Measurements from ENCODE around the gene KLHL6. TPM values are rescaled to one million over a fixed set of nuclear protein-coding genes. Genes with fewer than 3 reads are reported as not detected.

Gene KLHL6
- total RNA-seq, 1 donor from 2014 or later, result 46.1 TPM

DNA sequence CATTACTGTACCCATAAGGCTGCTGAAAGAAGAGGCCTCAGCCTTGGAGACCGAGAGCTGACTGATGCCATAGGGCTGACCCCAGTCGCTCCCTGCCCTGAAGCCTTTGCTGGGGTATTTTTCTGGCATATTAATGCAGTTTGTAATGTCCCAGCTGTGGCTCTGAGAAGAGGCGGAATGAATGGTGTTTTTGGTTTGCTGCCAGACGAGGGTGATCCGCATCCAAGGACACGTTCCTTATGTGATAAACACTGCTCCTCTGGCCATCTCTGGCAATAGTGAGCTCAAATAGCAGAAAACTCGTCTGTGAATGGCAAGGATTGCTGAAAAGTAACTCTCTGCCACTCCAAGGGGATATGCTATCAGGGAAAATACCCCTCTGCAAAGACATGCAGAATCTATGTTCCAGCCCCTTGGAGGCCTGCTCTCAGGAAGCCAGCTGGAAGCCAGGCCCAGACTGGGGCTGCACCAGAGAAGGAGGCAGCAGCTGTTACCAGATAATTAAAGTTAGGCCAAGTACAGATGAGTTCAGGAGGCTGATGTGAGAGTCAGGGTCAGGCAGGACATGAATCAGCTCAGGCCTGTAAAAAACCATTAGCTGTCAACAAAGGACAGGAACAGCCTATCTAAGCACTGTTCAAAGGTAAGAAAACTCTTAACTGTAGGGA, 28.9 kb upstream of the KLHL6 start:
- Mint-ChIP-seq H3K9me3 (ENCODE audit: unreplicated experiment) (no peaks in the 10 kb centered on the region), H3K27me3 (ENCODE audit: unreplicated experiment) (peaks cover 3% of the 10 kb centered on the region), H3K4me1 (ENCODE audit: unreplicated experiment) (peaks cover 22% of the 10 kb centered on the region), H3K27ac (ENCODE audit: unreplicated experiment) (no peak overlapping the region), H3K4me3 (ENCODE audit: unreplicated experiment) (no peak overlapping the region), H3K36me3 (ENCODE audit: low read depth, unreplicated experiment) (peaks cover 4% of the 10 kb centered on the region)
- TF ChIP-seq, protein P1, sequence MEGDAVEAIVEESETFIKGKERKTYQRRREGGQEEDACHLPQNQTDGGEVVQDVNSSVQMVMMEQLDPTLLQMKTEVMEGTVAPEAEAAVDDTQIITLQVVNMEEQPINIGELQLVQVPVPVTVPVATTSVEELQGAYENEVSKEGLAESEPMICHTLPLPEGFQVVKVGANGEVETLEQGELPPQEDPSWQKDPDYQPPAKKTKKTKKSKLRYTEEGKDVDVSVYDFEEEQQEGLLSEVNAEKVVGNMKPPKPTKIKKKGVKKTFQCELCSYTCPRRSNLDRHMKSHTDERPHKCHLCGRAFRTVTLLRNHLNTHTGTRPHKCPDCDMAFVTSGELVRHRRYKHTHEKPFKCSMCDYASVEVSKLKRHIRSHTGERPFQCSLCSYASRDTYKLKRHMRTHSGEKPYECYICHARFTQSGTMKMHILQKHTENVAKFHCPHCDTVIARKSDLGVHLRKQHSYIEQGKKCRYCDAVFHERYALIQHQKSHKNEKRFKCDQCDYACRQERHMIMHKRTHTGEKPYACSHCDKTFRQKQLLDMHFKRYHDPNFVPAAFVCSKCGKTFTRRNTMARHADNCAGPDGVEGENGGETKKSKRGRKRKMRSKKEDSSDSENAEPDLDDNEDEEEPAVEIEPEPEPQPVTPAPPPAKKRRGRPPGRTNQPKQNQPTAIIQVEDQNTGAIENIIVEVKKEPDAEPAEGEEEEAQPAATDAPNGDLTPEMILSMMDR (IDR thresholded peaks at IDR 0.05; ENCODE audit: unreplicated experiment), result no peak
- peak; percentile 5 for DNase-seq (ENCODE audit: low spot score)

DNA sequence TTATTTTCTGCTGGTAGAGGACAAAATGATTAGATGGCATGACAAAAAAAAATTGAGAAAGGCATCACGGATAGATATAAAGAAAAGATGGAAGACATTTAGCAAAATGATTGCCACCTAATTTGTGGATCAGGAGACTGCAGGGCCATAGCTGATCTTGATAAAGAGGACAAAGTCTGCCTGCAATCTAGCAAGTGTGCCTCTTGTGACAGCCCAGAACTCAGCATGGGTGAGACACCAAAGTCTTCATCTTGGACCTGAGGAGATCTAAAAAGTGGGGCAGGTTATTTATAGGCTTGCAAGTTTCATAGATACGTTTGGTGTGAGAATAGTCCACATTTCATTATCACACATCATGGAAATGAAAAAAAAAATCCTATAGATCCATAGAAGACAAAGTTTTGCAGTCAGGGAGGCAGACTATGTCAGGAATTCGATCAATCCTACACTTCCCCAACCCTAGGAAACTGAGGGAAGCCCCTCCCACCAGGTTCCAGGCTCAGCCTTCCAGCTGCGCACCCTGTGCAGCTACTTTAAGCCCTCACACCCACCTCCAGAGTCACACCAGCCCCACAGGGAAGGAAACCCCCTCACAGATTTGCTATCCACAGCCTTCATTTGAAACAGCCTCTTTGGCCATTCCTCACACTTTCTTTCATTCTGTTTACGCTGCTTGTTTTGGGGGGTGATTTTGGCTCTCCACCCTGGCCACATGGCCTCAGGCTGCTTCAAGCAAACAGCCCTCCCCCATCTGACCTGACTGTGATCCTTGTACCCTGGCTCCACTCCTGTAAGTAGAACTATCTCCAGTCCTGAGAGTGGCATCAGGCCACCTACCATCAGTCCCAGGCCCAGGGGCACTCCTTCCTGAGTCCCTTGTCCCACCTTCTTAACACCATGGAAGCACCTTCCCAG, 28.1 kb upstream of the KLHL6 start:
- Mint-ChIP-seq H3K4me3 (ENCODE audit: unreplicated experiment) (no peak overlapping the region), H3K27ac (ENCODE audit: unreplicated experiment) (no peak overlapping the region), H3K36me3 (ENCODE audit: low read depth, unreplicated experiment) (peaks cover 4% of the 10 kb centered on the region), H3K4me1 (ENCODE audit: unreplicated experiment) (peaks cover 22% of the 10 kb centered on the region), H3K9me3 (ENCODE audit: unreplicated experiment) (no peaks in the 10 kb centered on the region), H3K27me3 (ENCODE audit: unreplicated experiment) (peaks cover 3% of the 10 kb centered on the region)
- DNase-seq (ENCODE audit: low spot score), result no peak
- TF ChIP-seq, protein P1 (IDR thresholded peaks at IDR 0.05; ENCODE audit: unreplicated experiment), result no peak

DNA sequence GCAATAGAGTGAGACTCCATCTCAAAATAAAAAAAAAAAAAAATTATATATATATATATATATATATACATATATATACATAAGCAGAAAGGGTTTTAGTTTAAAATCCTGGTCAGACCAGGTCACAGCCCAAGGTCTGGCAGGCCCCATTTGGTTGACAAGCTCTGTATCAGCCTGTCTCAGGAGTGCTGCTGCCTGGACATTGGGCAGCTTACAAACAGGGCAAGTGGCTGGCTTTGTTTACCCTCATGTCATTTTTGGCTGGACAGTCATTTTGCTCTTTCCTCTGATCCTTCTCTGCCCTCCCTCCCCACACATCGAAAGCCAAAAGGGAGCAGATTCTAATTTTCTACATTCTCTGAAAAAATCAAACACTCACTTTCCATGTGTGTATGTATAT, 26.7 kb upstream of the KLHL6 start:
- TF ChIP-seq, protein P1 (IDR thresholded peaks at IDR 0.05; ENCODE audit: unreplicated experiment), result no peak
- H3K4me1 Mint-ChIP-seq (ENCODE audit: unreplicated experiment), result peaks cover 30% of the 10 kb centered on the region
- no peaks in the 10 kb centered on the region for H3K9me3 Mint-ChIP-seq (ENCODE audit: unreplicated experiment)
- H3K36me3 Mint-ChIP-seq (ENCODE audit: low read depth, unreplicated experiment), result peaks cover under 1% of the 10 kb centered on the region
- DNase-seq (ENCODE audit: low spot score), result no peak
- H3K27me3 Mint-ChIP-seq (ENCODE audit: unreplicated experiment), result peaks cover 7% of the 10 kb centered on the region
- no peak overlapping the region for H3K27ac Mint-ChIP-seq (ENCODE audit: unreplicated experiment)
- H3K4me3 Mint-ChIP-seq (ENCODE audit: unreplicated experiment), result no peak overlapping the region

- Mint-ChIP-seq H3K4me3 (ENCODE audit: unreplicated experiment) (no peak overlapping the region), H3K9me3 (ENCODE audit: unreplicated experiment) (no peaks in the 10 kb centered on the region), H3K27me3 (ENCODE audit: unreplicated experiment) (peaks cover 7% of the 10 kb centered on the region), H3K27ac (ENCODE audit: unreplicated experiment) (peak overlapping the region; percentile 68), H3K4me1 (ENCODE audit: unreplicated experiment) (peaks cover 35% of the 10 kb centered on the region), H3K36me3 (ENCODE audit: low read depth, unreplicated experiment) (no peaks in the 10 kb centered on the region)
- no peak for DNase-seq (ENCODE audit: low spot score)
- TF ChIP-seq, protein P1 (IDR thresholded peaks at IDR 0.05; ENCODE audit: unreplicated experiment), result no peak
Observed at GRCh38 chr3:183581496-183582155, 26.1 kb upstream of the KLHL6 start.
